ENCODE results near the gene DAB1.

DAB1 gene

GRCh38 chr1:57468641-57469523 lies 45.0 kb upstream of the DAB1 start:
- no peaks in the 10 kb centered on the region for H3K9me3 ChIP-seq (ENCODE audit: severe bottlenecking)
- H3K27ac ChIP-seq (ENCODE audit: poor library complexity, severe bottlenecking): no peak overlapping the region
- H3K4me1 ChIP-seq (ENCODE audit: insufficient read depth, poor library complexity, severe bottlenecking): peaks cover 2% of the 10 kb centered on the region
- no peaks in the 10 kb centered on the region for H3K27me3 ChIP-seq (ENCODE audit: insufficient read depth, poor library complexity, severe bottlenecking)
- no peak for TF ChIP-seq CTCF (IDR thresholded peaks at IDR 0.05; ENCODE audit: poor library complexity, severe bottlenecking)
- no peaks in the 10 kb centered on the region for H3K36me3 ChIP-seq (ENCODE audit: low read depth)
- no peak for ATAC-seq (ENCODE audit: low read depth)
- DNase-seq (ENCODE audit: low spot score): no peak
- no peak overlapping the region for H3K4me3 ChIP-seq (ENCODE audit: severe bottlenecking)

- no peak for TF ChIP-seq CTCF (IDR thresholded peaks at IDR 0.05; ENCODE audit: poor library complexity, severe bottlenecking)
- Histone ChIP-seq H3K27me3 (ENCODE audit: insufficient read depth, poor library complexity, severe bottlenecking) (peaks cover 3% of the 10 kb centered on the region), H3K27ac (ENCODE audit: poor library complexity, severe bottlenecking) (no peak overlapping the region), H3K9me3 (ENCODE audit: severe bottlenecking) (no peaks in the 10 kb centered on the region), H3K4me1 (ENCODE audit: insufficient read depth, poor library complexity, severe bottlenecking) (no peaks in the 10 kb centered on the region), H3K4me3 (ENCODE audit: severe bottlenecking) (no peak overlapping the region), H3K36me3 (ENCODE audit: low read depth) (no peaks in the 10 kb centered on the region)
- no peak for ATAC-seq (ENCODE audit: low read depth)
- DNase-seq (ENCODE audit: low spot score): no peak
These were observed 44.0 kb upstream of the DAB1 start for GRCh38 chr1:57467830-57468229.

- ATAC-seq (ENCODE audit: low read depth) (no peak), DNase-seq (ENCODE audit: low spot score) (no peak)
- Histone ChIP-seq H3K4me3 (ENCODE audit: severe bottlenecking) (no peak overlapping the region), H3K27me3 (ENCODE audit: insufficient read depth, poor library complexity, severe bottlenecking) (peaks cover 3% of the 10 kb centered on the region), H3K27ac (ENCODE audit: poor library complexity, severe bottlenecking) (no peak overlapping the region), H3K36me3 (ENCODE audit: low read depth) (no peaks in the 10 kb centered on the region), H3K4me1 (ENCODE audit: insufficient read depth, poor library complexity, severe bottlenecking) (no peaks in the 10 kb centered on the region), H3K9me3 (ENCODE audit: severe bottlenecking) (no peaks in the 10 kb centered on the region)
- no peak for TF ChIP-seq CTCF (IDR thresholded peaks at IDR 0.05; ENCODE audit: poor library complexity, severe bottlenecking)
These were observed 40.9 kb upstream of the DAB1 start for GRCh38 chr1:57464756-57465155.

GRCh38 chr1:57463343-57463742 lies 39.5 kb upstream of the DAB1 start:
- Histone ChIP-seq H3K4me1 (ENCODE audit: insufficient read depth, poor library complexity, severe bottlenecking) (no peaks in the 10 kb centered on the region), H3K36me3 (ENCODE audit: low read depth) (no peaks in the 10 kb centered on the region), H3K9me3 (ENCODE audit: severe bottlenecking) (no peaks in the 10 kb centered on the region), H3K27ac (ENCODE audit: poor library complexity, severe bottlenecking) (no peak overlapping the region), H3K27me3 (ENCODE audit: insufficient read depth, poor library complexity, severe bottlenecking) (peaks cover 3% of the 10 kb centered on the region), H3K4me3 (ENCODE audit: severe bottlenecking) (no peak overlapping the region)
- ATAC-seq (ENCODE audit: low read depth): no peak
- TF ChIP-seq CTCF (IDR thresholded peaks at IDR 0.05; ENCODE audit: poor library complexity, severe bottlenecking): no peak
- DNase-seq (ENCODE audit: low spot score): no peak

GRCh38 chr1:57461405-57461804 lies 37.5 kb upstream of the DAB1 start:
- Histone ChIP-seq H3K27me3 (ENCODE audit: insufficient read depth, poor library complexity, severe bottlenecking) (peaks cover 15% of the 10 kb centered on the region), H3K4me1 (ENCODE audit: insufficient read depth, poor library complexity, severe bottlenecking) (no peaks in the 10 kb centered on the region), H3K27ac (ENCODE audit: poor library complexity, severe bottlenecking) (no peak overlapping the region), H3K4me3 (ENCODE audit: severe bottlenecking) (no peak overlapping the region), H3K36me3 (ENCODE audit: low read depth) (no peaks in the 10 kb centered on the region), H3K9me3 (ENCODE audit: severe bottlenecking) (no peaks in the 10 kb centered on the region)
- no peak for TF ChIP-seq CTCF (IDR thresholded peaks at IDR 0.05; ENCODE audit: poor library complexity, severe bottlenecking)
- DNase-seq (ENCODE audit: low spot score): no peak
- no peak for ATAC-seq (ENCODE audit: low read depth)
